ENCODE measurements around the gene NOD1.

GRCh38 chr7:30420662-30421061 is 57.9 kb downstream of the NOD1 start:
- no peak for TF ChIP-seq POLR2AphosphoS5 (IDR thresholded peaks at IDR 0.05; ENCODE audit: low read depth, low read length)
- no peak for TF ChIP-seq REST (IDR thresholded peaks at IDR 0.05; ENCODE audit: insufficient read depth in 1 of 2, low read depth in 2 of 2, low read length in 2 of 2)
- no peak for TF ChIP-seq TAF1 (IDR thresholded peaks at IDR 0.05; ENCODE audit: borderline replicate concordance, insufficient read depth, low read length)
- TF ChIP-seq FOXP2 (optimal IDR thresholded peaks at IDR 0.05; ENCODE audit: borderline replicate concordance, extremely low read depth, extremely low read length, insufficient read depth), result no peak

All from PFSK-1 (cell line).